ENCODE data around the gene CORO1C. TPM values are rescaled to one million over a fixed set of nuclear protein-coding genes. Genes with fewer than 3 reads are reported as not detected.

CORO1C gene
- total RNA-seq, 1 donor from 2014 or later = 68.3 TPM

DNA sequence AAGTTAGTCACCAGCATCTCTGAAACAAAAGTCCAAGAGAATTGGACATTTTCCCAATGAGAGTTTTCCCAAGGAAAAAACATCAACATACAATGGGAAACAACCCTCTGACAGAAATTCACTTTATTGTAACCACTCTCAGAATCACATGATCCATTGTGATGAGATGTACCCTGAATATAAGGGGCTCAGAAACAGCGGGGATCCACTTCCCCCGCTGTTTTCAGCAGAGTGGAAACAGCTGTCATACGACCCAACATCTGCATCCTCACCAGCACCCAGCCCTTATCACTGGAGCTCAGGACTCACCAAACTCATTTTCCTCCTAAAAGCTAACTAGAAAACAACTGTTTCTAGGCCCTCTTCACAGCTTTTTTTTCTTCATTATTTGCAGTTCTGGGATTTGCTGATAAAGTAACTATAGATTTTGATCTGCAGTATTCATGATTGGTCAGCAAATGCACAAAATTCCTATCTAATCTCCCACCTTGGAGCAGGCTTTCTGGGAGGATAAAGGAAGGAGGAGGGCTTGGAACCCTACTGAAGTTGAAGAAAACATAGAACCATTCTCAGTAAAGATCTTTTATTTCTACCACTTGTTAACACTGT, 31.3 kb downstream of the CORO1C start:
- CTCF ChIA-PET = no interaction called here
- TF ChIP-seq, protein P1, sequence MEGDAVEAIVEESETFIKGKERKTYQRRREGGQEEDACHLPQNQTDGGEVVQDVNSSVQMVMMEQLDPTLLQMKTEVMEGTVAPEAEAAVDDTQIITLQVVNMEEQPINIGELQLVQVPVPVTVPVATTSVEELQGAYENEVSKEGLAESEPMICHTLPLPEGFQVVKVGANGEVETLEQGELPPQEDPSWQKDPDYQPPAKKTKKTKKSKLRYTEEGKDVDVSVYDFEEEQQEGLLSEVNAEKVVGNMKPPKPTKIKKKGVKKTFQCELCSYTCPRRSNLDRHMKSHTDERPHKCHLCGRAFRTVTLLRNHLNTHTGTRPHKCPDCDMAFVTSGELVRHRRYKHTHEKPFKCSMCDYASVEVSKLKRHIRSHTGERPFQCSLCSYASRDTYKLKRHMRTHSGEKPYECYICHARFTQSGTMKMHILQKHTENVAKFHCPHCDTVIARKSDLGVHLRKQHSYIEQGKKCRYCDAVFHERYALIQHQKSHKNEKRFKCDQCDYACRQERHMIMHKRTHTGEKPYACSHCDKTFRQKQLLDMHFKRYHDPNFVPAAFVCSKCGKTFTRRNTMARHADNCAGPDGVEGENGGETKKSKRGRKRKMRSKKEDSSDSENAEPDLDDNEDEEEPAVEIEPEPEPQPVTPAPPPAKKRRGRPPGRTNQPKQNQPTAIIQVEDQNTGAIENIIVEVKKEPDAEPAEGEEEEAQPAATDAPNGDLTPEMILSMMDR (IDR thresholded peaks at IDR 0.05) = no peak
- intact Hi-C loops (cut with micrococcal nuclease) = no loop called here
- Mint-ChIP-seq H3K4me1 (peaks cover 38% of the 10 kb centered on the region), H3K36me3 (ENCODE audit: low read depth) (peaks cover 73% of the 10 kb centered on the region), H3K9me3 (no peaks in the 10 kb centered on the region), H3K4me3 (no peak overlapping the region), H3K27me3 (no peaks in the 10 kb centered on the region), H3K27ac (no peak overlapping the region)
- ATAC-seq (ENCODE audit: low read depth) (no peak), DNase-seq (no peak)
- POLR2A ChIA-PET = no interaction called here

- Mint-ChIP-seq H3K4me1 (peaks cover 33% of the 10 kb centered on the region), H3K36me3 (ENCODE audit: low read depth) (peaks cover 67% of the 10 kb centered on the region), H3K27ac (no peak overlapping the region), H3K9me3 (no peaks in the 10 kb centered on the region), H3K4me3 (no peak overlapping the region), H3K27me3 (no peaks in the 10 kb centered on the region)
- TF ChIP-seq, protein P1 (IDR thresholded peaks at IDR 0.05) = no peak
- no peak for DNase-seq
- ChIA-PET CTCF (no interaction called here), POLR2A (interaction anchor here (0.6 kb wide), 1 partner anchor 55 kb away, joined by 10 read pairs; no protein-coding TSS in a partner anchor)
- intact Hi-C loops (cut with micrococcal nuclease) = no loop called here
- ATAC-seq (ENCODE audit: low read depth) = no peak
These were observed 33.4 kb downstream of the CORO1C start for GRCh38 chr12:108697905-108698304.

GRCh38 chr12:108696996-108697290, 34.4 kb downstream of the CORO1C start:
- Mint-ChIP-seq H3K27me3 (no peaks in the 10 kb centered on the region), H3K4me1 (peaks cover 30% of the 10 kb centered on the region), H3K4me3 (no peak overlapping the region), H3K27ac (no peak overlapping the region), H3K9me3 (no peaks in the 10 kb centered on the region), H3K36me3 (ENCODE audit: low read depth) (peaks cover 66% of the 10 kb centered on the region)
- ATAC-seq (ENCODE audit: low read depth) (no peak), DNase-seq (no peak)
- POLR2A ChIA-PET = interaction anchor here (0.6 kb wide), 3 partner anchors 18 to 52 kb away, joined by 3 to 5 read pairs (median 5); no protein-coding TSS in a partner anchor
- TF ChIP-seq, protein P1 (IDR thresholded peaks at IDR 0.05) = no peak
- CTCF ChIA-PET = no interaction called here
- intact Hi-C loops (cut with micrococcal nuclease) = no loop called here

DNA sequence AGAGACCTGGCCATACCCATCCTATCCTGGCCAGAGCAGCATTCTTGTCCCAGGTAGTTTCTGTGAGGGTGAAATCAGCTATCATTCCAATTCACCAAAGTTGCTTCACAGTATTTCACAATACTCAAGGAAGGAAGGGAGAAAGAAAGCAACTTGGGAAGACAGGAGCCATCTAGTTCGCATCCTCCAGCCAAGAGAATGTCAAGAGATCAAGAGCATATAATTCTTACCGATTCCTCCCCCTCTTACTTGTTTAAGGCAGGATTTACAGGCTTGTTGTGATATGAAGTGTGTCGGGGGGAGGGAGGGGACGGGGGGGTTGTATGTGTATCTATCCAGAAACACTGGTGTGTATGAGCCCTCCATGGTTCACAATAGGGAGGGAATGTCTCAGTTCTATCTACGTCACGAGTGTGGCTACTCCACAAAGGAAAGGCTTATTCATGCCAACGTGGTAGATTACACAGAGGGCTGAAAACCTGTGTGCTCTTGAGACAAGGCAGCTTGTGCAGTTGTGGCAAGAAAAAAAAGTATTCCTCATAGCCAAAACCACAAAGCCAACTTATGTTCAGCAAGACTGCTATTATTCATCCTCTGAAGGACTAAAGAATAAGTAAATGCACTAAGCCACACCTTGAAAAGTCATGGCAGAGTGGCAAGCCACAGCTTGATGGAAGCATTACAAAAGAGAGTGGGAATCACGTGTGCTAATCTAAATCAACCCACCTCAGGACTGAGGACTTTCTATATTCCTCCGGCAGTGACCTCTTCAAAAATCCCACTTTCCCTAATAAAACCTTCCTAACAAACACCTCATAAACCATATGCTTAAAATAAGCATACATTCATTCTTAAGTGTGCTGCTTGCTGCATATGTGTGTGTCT, 35.0 kb downstream of the CORO1C start:
- no peak for ATAC-seq (ENCODE audit: low read depth)
- DNase-seq = no peak
- H3K9me3 Mint-ChIP-seq = no peaks in the 10 kb centered on the region
- POLR2A ChIA-PET = interaction anchor here (0.6 kb wide), 4 partner anchors 17 to 143 kb away, joined by 3 to 6 read pairs (median 5); no protein-coding TSS in a partner anchor
- TF ChIP-seq, protein P1 (IDR thresholded peaks at IDR 0.05) = no peak
- H3K4me1 Mint-ChIP-seq = peaks cover 32% of the 10 kb centered on the region
- H3K27ac Mint-ChIP-seq = no peak overlapping the region
- CTCF ChIA-PET = interaction anchor here (1.2 kb wide), 1 partner anchor 36 kb away, joined by 4 read pairs; no protein-coding TSS in a partner anchor
- intact Hi-C loops (cut with micrococcal nuclease) = no loop called here
- H3K36me3 Mint-ChIP-seq (ENCODE audit: low read depth) = peaks cover 64% of the 10 kb centered on the region
- H3K4me3 Mint-ChIP-seq = no peak overlapping the region
- no peaks in the 10 kb centered on the region for H3K27me3 Mint-ChIP-seq

- ATAC-seq (ENCODE audit: low read depth) = no peak
- ChIA-PET POLR2A (interaction anchor here (0.7 kb wide), 2 partner anchors 73 to 165 kb away, joined by 5 to 8 read pairs; no protein-coding TSS in a partner anchor), CTCF (interaction anchor here (0.7 to 1.3 kb wide), 2 partner anchors 28 to 77 kb away, joined by 3 read pairs; no protein-coding TSS in a partner anchor)
- intact Hi-C loops (cut with micrococcal nuclease) = no loop called here
- no peaks in the 10 kb centered on the region for H3K9me3 Mint-ChIP-seq
- TF ChIP-seq, protein P1 (IDR thresholded peaks at IDR 0.05) = no peak
- H3K4me1 Mint-ChIP-seq = peaks cover 47% of the 10 kb centered on the region
- H3K27me3 Mint-ChIP-seq = no peaks in the 10 kb centered on the region
- peaks cover 49% of the 10 kb centered on the region for H3K36me3 Mint-ChIP-seq (ENCODE audit: low read depth)
- DNase-seq = no peak
- no peak overlapping the region for H3K27ac Mint-ChIP-seq
- no peak overlapping the region for H3K4me3 Mint-ChIP-seq
These were observed 36.5 kb downstream of the CORO1C start for GRCh38 chr12:108694812-108695278.
